ENCODE measurements around the gene GNA12.

- TF ChIP-seq ELK1 (IDR thresholded peaks at IDR 0.05; ENCODE audit: borderline replicate concordance, low read depth, low read length) (no peak), BHLHE40 (IDR thresholded peaks at IDR 0.05; ENCODE audit: low read depth, low read length) (no peak), RCOR1 (IDR thresholded peaks at IDR 0.05; ENCODE audit: insufficient replicate concordance, low read length) (no peak), POLR2A (IDR thresholded peaks at IDR 0.05; ENCODE audit: low read depth, low read length) (no peak), CTCF (conservative IDR thresholded peaks at IDR 0.05; ENCODE audit: low read depth, low read length) (no peak), SMC3 (IDR thresholded peaks at IDR 0.05; ENCODE audit: low read depth, low read length) (no peak), CEBPB (IDR thresholded peaks at IDR 0.05; ENCODE audit: low read depth, low read length) (no peak), RAD21 (IDR thresholded peaks at IDR 0.05; ENCODE audit: low read length) (no peak), MAFK (IDR thresholded peaks at IDR 0.05; ENCODE audit: low read depth, low read length) (no peak), RFX5 (IDR thresholded peaks at IDR 0.05; ENCODE audit: low read depth, low read length) (no peak), MXI1 (IDR thresholded peaks at IDR 0.05; ENCODE audit: borderline replicate concordance, low read depth, low read length) (no peak), MAZ (IDR thresholded peaks at IDR 0.05; ENCODE audit: borderline replicate concordance, low read depth, low read length) (no peak), NFE2L2 (IDR thresholded peaks at IDR 0.05; ENCODE audit: low read depth, low read length) (no peak)
Measured at GRCh38 chr7:2833083-2833910, 10.8 kb downstream of the GNA12 start.

Data from IMR-90 (cell line).